Epithelial cell of proximal tubule (primary cell): ENCODE results near the gene AKT1. TPM values are rescaled to one million over a fixed set of nuclear protein-coding genes. Genes with fewer than 3 reads are reported as not detected.

Experiments used
- DNase-seq: peaks from one replicate; pipeline ENCODE4 v3.0.0-alpha.2; 2011; ENCODE audit warnings: low read depth
- H3K4me3 ChIP-seq: 2 replicates; pipeline ENCODE4 v1.5.1; 2011; ENCODE audit warnings: low read depth, mild to moderate bottlenecking, low read length
- total RNA-seq: library from RNA; depleted of rRNA; stranded (reverse); fragments of >200 nt; gene quantifications from 2 replicates; pipeline ENCODE4 v1.2.3, GENCODE V29; 2015
- TF ChIP-seq, protein P1 (sequence below): conservative IDR thresholded peaks from 2 replicates; pipeline ENCODE4 v1.5.1; 2012; ENCODE audit warnings: low read depth, mild to moderate bottlenecking, low read length

Gene AKT1
- total RNA-seq, 1 donor from 2014 or later, result 162 TPM

DNA sequence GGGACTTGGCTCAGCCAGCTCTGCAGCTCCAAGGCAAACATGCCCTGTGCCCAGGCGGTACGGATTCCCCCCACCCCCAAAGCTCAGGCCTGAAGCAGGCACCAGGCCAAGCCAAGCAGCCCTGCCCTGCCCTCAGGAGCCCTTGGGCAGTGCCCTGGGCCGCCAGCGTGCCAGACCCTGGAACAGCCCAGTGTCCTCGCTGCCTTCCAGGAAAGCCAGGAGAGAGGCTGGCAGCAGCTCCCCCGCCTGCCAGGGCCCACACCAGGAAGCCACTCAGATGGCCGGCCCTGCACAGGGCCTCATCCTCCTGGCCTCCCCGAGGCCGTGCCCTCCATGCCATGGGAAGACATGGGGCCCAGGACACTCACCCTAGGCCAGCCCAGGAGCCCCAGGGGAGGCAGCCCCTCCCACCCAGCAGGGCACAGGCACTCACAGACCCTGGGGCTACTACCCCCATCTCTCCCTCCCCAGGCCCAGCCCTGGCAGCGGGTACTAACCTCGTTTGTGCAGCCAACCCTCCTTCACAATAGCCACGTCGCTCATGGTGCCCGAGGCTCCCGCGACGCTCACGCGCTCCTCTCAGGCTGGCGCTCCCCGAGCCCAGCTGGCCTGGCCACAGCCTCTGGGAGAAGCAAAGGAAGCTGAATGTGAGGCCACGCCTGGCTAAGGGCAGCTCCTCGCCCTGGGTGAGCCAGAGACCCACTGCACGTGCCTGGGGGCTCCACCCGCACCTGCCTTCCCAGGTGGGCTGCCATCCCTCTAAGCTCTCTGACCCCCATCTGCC lies 3.3 kb downstream of the AKT1 start:
- no peak for DNase-seq
- TF ChIP-seq, protein P1, sequence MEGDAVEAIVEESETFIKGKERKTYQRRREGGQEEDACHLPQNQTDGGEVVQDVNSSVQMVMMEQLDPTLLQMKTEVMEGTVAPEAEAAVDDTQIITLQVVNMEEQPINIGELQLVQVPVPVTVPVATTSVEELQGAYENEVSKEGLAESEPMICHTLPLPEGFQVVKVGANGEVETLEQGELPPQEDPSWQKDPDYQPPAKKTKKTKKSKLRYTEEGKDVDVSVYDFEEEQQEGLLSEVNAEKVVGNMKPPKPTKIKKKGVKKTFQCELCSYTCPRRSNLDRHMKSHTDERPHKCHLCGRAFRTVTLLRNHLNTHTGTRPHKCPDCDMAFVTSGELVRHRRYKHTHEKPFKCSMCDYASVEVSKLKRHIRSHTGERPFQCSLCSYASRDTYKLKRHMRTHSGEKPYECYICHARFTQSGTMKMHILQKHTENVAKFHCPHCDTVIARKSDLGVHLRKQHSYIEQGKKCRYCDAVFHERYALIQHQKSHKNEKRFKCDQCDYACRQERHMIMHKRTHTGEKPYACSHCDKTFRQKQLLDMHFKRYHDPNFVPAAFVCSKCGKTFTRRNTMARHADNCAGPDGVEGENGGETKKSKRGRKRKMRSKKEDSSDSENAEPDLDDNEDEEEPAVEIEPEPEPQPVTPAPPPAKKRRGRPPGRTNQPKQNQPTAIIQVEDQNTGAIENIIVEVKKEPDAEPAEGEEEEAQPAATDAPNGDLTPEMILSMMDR, result no peak
- no peak overlapping the region for H3K4me3 ChIP-seq

DNA sequence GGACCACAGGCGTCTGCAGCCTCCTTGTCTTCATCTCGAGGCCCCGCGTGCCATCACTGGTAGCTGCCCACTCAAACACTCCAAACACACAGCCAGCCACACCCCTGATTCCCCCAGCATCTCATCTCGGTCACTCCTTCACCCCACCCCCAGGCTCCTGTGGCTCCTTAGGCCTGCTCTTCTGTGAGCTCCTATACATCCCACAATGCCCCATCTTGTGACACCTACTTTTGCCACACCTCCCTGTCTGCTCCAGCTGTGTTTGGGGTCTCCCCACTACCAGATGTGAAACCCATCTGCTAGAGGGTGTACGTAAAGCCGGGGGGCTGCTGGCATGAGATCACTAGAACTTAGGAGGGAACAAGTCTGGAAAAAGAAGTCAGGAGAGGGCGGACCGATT lies 4.1 kb downstream of the AKT1 start:
- H3K4me3 ChIP-seq, result no peak overlapping the region
- no peak for DNase-seq
- TF ChIP-seq, protein P1, result no peak

DNA sequence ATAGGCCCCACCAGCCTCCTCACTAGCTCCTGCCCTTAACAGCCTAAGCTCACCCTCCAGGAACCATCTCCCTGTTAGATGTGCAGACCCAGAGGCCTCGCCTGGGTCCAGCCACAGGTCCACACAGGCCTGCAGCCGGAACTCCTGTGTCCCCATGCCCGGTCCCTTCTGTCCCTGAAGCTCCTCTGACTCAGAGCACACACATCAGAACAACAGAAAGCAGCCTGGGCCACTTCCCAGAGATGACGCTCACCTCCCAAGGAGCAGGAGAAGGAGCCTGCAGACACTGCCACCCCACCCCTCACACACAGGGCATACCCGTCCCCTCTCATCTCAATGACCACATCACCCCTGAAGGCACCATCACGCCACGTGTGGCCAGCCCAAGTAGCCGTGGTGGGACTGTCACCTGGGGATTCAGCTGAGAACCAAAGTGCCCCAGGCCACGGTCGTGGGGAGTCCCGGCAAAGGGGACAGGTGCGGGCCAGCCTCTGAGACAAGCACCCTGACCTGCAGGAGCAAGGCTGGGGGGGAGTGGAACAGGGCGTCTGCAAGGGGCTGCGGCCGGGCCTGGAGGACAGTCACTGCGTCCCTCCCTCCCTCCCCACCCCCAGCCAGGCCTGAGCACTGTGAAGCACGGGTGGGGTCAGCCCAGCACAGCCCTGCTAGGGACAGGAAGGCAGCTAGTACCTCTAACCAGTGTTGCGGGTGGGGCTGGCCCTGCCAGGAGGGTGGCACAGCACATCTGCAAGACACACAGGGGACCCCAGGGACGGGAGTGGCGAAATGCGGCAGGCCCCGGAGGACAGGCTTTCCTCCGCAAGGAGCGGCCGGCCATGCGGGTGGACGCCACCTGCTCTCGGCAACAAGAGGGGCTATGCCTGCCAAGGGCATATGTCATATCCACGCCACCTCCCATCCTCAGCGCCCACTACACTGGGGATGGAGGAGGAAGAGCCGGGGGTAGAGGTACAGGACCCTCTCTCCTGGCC lies 5.5 kb downstream of the AKT1 start:
- DNase-seq, result no peak
- no peak overlapping the region for H3K4me3 ChIP-seq
- TF ChIP-seq, protein P1, result no peak

DNA sequence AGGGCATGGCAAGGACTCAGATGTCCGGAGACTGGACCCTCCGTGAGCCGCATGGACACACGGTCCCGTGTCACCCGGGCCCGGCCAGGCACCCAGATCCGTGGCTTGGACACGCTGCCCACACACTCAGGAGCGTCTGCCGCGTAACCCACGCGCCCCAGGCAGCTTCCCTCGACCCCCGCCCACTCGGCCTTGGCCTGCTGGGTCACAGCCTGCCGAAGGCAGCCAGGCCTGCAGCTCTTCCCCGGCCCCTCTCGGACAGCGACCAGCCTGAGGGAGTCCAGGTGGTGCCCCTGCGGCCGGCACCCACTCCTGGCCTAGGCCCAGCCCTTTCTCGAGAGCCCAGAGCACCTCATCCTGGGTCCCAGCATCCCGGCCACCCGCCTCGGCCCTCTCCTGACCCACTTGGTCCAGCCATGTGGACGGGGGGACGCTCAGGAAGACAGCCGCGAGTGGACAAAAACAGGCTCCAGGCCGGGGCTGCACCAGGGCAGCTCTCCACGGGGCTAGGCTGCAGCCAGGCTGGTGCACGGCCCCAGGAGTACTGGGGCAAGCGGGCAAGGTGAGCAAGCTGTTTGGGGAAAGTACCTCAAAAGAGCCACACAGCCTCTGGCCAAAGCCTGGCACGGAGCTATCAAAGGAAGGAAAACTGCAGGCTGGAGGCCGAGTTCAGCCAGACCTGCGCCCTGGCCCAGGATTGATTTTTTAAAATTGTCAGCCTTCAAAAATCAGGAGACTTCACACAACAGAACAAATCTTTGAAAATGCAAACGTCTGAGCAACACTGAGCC lies 6.5 kb downstream of the AKT1 start:
- H3K4me3 ChIP-seq, result no peak overlapping the region
- TF ChIP-seq, protein P1, result no peak
- no peak for DNase-seq

DNA sequence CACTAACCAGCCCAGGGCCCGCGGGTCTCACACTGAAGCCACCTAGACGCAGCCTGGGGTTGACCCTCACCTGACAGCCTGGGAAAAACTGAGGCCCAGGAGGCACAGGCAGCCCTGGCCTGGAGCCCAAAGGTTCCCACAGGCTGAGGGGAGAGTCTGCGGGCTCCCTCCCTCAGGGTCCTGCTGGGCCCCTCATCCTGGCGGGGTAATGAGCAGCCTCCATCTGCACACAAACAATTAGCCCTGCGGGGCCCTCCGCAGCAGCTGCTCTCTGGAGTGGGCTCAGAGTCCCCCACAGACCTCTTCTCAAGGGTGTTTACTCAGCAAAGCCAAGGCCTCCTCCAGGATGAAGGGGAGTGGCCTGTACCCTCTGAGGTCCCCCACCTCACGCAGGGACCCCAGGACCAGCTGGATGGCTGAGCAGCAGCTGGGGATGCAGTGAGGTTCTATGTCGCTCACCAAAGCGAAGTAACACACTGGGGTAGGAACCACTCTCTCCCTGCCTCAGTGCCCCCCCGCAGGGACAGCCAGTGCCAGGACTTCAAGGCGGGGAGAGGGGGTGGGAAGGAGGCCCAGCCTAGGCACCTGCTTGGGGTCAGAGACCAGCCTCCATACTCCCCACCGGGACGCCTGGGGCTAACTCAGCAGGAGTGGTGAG lies 7.3 kb downstream of the AKT1 start:
- no peak for DNase-seq
- TF ChIP-seq, protein P1, result no peak

DNA sequence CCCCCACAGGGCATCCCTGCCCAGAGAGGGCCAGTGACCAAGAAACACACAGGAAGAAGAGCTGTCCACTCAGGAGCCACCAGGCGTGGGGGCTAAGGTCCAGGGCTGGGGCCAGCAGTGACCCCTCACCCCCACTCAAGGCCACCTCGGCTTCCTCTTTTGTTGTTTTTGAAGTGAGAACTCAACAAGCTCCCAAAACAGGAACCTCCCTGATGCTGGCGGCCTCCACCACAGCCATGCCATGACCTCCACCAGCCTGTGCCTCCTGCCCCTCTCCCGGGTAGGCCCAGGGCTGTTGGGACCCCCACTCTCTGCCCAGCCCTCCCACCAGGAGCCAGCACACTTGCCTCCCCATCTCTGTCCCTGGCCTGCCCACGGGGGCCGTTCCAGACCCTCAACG lies 7.8 kb downstream of the AKT1 start:
- TF ChIP-seq, protein P1, result no peak
- H3K4me3 ChIP-seq, result no peak overlapping the region
- DNase-seq, result no peak

More for the DNA sequence above, 7.3 kb downstream of the AKT1 start:
- H3K4me3 ChIP-seq, result no peak overlapping the region
